GM13977 (cell line): ENCODE measurements around the gene SIGLECL1.

ENCODE experiments used
- DNase-seq: peaks from one replicate; pipeline ENCODE4 v3.0.0; 2012; ENCODE audit warnings: low spot score
- CTCF ChIP-seq: IDR thresholded peaks from 2 replicates; pipeline ENCODE4 v1.5.1; 2012; ENCODE audit warnings: mild to moderate bottlenecking, control low read depth; ENCODE audit not compliant: insufficient read depth; ENCODE audit errors: extremely low read depth, missing control alignments
- in situ Hi-C: fragments of 300-500 bp; cut with MboI; formaldehyde crosslinking; loops from one replicate; pipeline ENCODE4 v1.12.0; 2022; ENCODE audit warnings: low sequenced_read_pairs, low pct_unique_long_range_greater_than_20kb, mixed read lengths, inconsistent platforms; ENCODE audit not compliant: unreplicated experiment

Gene SIGLECL1

DNA sequence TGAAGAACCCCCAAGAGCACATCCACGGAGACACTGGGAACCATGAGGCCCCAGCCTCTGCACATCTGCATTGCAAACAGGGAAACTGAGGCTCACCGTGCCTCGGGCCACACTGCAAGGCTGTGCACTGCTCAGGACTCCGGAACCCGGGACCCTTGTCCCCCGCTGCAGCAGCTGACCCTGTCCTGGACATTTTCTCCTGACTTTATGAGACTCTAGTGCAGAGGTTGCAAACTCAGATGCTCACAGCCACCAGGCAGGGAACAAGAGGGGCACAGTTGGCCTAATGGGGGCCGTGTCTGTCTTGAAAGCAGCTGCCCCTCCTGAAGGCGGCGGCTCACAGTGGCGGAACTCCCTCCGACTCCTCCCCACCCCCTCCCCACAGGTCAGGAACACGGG lies 44.1 kb downstream of the SIGLECL1 start:
- TF ChIP-seq CTCF: no peak
- in situ Hi-C loops: no loop called here
- no peak for DNase-seq

DNA sequence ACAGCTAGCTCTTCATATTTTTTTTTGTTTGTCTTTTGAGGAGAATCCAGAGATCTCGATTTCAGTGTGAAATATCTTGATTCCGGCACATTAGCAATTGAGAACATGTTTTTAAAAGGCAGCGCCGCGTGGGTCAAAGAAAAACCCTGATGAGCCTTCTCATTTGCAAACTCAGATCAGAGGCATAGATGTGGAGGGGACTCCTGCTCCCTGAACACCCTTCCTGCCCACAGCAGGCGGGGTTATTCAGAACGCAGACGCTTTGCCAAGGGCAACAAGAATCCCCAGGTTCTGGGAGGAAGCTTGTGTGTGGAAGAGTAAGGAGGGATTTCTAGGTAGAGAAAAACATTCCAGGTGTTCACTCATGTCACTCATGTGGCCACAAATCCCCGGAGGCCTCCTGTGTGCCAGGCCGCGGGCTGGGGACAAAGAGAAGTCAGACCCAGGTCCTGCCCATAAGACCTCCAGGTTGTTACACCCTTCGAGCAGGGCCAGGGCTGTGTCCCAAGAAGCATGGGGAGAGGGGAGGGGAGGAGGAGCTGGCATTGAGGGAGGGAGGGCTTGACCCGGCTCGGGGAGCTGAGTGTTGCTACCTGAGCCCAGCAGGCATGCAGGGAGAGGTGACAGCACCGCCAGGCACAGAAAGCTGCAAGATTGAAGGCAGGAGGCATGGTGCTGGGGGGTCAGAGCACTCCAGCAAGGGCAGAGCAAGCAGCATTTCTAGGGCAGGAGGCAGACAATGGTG lies 44.7 kb downstream of the SIGLECL1 start:
- no peak for DNase-seq
- TF ChIP-seq CTCF: no peak
- in situ Hi-C loops: no loop called here

GRCh38 chr19:51296336-51297093 lies 45.6 kb downstream of the SIGLECL1 start:
- peak; percentile 6 for TF ChIP-seq CTCF
- no peak for DNase-seq
- in situ Hi-C loops: no loop called here

- DNase-seq: no peak
- in situ Hi-C loops: no loop called here
- TF ChIP-seq CTCF: no peak
Observed at GRCh38 chr19:51297406-51297805, 46.5 kb downstream of the SIGLECL1 start.

DNA sequence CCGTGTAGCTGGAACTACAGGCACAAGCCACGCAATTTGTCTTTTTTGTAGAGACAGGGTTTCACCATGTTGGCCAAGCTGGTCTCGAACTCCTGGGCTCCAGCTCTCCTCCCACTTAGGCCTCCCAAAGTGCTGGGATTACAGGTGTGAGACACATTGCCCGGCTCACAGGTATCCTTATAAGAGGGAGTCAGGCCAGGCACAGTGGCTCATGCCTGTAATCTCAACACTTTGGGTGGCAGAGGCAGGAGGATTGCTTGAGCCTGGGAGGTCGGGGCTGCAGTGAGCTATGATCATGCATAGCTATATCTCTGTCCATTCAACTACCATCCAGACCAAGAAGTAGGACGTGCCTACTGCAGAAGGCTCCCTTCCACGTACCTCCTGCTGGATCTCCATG lies 50.4 kb downstream of the SIGLECL1 start:
- in situ Hi-C loops: no loop called here
- TF ChIP-seq CTCF: no peak
- DNase-seq: no peak

DNA sequence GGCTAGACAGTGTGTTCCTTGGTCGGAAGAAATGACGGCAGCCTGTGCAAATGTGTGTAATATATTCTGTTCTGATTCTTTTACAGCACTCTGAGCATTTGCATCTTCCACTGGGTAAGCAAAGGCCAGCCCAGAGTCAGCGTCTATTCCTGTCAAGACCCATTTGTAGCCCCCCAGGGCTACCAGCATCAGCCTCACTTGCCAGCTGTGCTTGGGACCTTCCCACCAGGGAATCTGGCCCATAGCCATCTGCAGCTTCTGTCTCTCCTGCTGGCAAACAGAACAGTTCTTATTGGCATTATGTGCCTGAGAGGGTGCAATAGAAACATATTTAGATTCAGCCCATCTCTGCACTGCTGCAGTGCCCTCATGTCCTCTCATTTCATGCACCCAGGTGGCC lies 54.6 kb downstream of the SIGLECL1 start:
- in situ Hi-C loops: no loop called here

More for the DNA sequence above, 54.6 kb downstream of the SIGLECL1 start:
- no peak for DNase-seq
- TF ChIP-seq CTCF: no peak
